Glutamatergic neuron (in vitro differentiated cells): ENCODE measurements around the gene TSPAN9. TPM values are rescaled to one million over a fixed set of nuclear protein-coding genes. Genes with fewer than 3 reads are reported as not detected.

Experiments
- DNase-seq: peaks from one replicate; pipeline ENCODE4 v3.0.0; 2022
- H3K27ac Mint-ChIP-seq: one replicate; pipeline ENCODE4 v1.8.0; 2020; ENCODE audit warnings: mild to moderate bottlenecking, mixed read lengths, inconsistent platforms; ENCODE audit not compliant: unreplicated experiment
- H3K27me3 Mint-ChIP-seq: one replicate; pipeline ENCODE4 v1.8.0; 2020; ENCODE audit warnings: mild to moderate bottlenecking, moderate library complexity, mixed read lengths, inconsistent platforms; ENCODE audit not compliant: unreplicated experiment
- H3K36me3 Mint-ChIP-seq: one replicate; pipeline ENCODE4 v1.8.0; 2020; ENCODE audit warnings: mild to moderate bottlenecking, mixed read lengths, inconsistent platforms; ENCODE audit not compliant: unreplicated experiment
- H3K4me1 Mint-ChIP-seq: one replicate; pipeline ENCODE4 v1.8.0; 2020; ENCODE audit warnings: mild to moderate bottlenecking, low read depth, mixed read lengths, inconsistent platforms; ENCODE audit not compliant: unreplicated experiment
- H3K4me3 Mint-ChIP-seq: one replicate; pipeline ENCODE4 v1.8.0; 2020; ENCODE audit warnings: mild to moderate bottlenecking, mixed read lengths, inconsistent platforms; ENCODE audit not compliant: unreplicated experiment
- H3K9me3 Mint-ChIP-seq: one replicate; pipeline ENCODE4 v1.8.0; 2020; ENCODE audit warnings: mild to moderate bottlenecking, moderate library complexity, mixed read lengths, inconsistent platforms; ENCODE audit not compliant: unreplicated experiment
- total RNA-seq: library from RNA; stranded (reverse); fragmentation: NEBNext Ultra II Directional; extraction: Animal tissue kit (Norgen Biotek cat#: 25700); gene quantifications from one replicate; pipeline ENCODE4 v1.2.1, GENCODE V29; 2021; ENCODE audit not compliant: unreplicated experiment
- TF ChIP-seq, protein P1 (sequence below): fragments of 200-600 bp; sonication (generic); IDR thresholded peaks from one replicate; pipeline ENCODE4 v1.5.0; 2021; ENCODE audit not compliant: partially characterized antibody, unreplicated experiment

TSPAN9 gene
- total RNA-seq, 1 donor from 2014 or later = 142 TPM

DNA sequence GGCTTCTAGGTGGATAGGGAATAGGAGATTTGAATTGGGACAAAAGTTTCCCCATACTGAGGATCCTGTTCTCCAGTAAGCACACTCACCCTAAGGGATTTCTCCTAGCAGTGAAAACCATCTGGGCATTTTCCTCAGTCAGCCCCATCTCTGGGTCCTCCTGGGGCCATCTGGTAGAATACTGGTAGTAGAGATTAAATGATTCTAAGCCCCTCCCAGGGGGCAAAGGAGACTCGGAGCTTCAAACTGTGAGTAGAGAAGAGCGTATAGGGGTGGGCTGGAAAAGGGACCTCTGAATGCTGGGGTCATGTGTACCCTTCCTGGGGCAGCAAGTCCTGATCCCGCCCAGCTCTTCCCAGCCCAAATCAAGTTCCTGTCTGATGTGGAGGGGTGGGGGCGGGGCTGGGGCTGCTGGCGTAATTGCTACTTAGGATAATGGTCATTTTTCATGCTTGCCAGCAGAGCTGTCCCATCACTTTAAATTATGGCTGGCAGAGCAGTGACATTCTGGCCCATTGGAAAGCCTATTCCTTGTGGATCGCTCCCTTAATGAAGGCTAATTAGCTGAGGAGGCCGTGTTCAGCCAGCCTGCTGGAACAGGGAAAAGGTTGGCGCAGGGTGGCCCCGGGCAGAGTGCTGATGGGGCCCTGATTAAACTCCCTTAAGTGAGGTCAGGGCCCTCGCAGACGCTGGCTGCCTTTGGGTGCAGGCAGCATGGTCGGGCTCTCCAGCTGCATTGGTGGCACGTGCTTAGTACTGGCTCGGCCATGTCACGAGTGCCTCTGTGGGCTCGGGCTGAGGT is 127.8 kb downstream of the TSPAN9 start:
- H3K27me3 Mint-ChIP-seq = peaks cover 25% of the 10 kb centered on the region
- H3K4me3 Mint-ChIP-seq = peak overlapping the region; percentile 97
- peak overlapping the region; percentile 56 for H3K27ac Mint-ChIP-seq
- peaks cover 54% of the 10 kb centered on the region for H3K4me1 Mint-ChIP-seq
- H3K9me3 Mint-ChIP-seq = peaks cover 31% of the 10 kb centered on the region
- no peak for DNase-seq
- TF ChIP-seq, protein P1, sequence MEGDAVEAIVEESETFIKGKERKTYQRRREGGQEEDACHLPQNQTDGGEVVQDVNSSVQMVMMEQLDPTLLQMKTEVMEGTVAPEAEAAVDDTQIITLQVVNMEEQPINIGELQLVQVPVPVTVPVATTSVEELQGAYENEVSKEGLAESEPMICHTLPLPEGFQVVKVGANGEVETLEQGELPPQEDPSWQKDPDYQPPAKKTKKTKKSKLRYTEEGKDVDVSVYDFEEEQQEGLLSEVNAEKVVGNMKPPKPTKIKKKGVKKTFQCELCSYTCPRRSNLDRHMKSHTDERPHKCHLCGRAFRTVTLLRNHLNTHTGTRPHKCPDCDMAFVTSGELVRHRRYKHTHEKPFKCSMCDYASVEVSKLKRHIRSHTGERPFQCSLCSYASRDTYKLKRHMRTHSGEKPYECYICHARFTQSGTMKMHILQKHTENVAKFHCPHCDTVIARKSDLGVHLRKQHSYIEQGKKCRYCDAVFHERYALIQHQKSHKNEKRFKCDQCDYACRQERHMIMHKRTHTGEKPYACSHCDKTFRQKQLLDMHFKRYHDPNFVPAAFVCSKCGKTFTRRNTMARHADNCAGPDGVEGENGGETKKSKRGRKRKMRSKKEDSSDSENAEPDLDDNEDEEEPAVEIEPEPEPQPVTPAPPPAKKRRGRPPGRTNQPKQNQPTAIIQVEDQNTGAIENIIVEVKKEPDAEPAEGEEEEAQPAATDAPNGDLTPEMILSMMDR = peak; percentile 6
- peaks cover 5% of the 10 kb centered on the region for H3K36me3 Mint-ChIP-seq

GRCh38 chr12:3205742-3206519 is 128.8 kb downstream of the TSPAN9 start:
- H3K4me1 Mint-ChIP-seq = peaks cover 53% of the 10 kb centered on the region
- H3K27ac Mint-ChIP-seq = no peak overlapping the region
- peak overlapping the region; percentile 25 for H3K4me3 Mint-ChIP-seq
- H3K27me3 Mint-ChIP-seq = peaks cover 25% of the 10 kb centered on the region
- TF ChIP-seq, protein P1 = no peak
- peaks cover 5% of the 10 kb centered on the region for H3K36me3 Mint-ChIP-seq
- DNase-seq = no peak
- peaks cover 31% of the 10 kb centered on the region for H3K9me3 Mint-ChIP-seq

DNA sequence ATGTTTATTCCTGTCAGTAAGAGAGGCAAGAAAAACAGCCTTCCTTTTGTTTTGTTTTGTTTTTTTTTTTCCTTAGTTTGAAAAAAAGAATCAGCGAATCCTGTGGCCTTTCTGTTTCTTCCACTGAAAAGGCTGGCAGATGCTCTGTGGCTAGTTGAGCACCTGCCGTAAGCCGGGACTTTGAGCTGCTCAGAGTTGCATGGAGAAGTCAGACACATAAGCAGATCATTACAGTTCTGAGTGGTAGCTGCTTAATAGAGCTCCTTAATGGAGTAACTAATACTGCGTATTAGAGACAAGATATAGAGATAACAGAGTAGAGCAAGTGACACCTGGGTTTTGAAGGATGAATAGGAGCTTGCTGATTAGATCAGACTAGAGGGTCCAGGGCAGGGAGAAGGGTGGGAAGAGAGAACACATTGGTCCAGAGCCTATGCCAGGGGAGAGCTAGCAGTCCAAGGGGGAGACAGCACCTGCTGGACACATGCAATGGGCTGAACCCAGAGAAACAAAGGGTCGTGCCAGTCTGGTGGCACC is 129.4 kb downstream of the TSPAN9 start:
- H3K9me3 Mint-ChIP-seq = peaks cover 26% of the 10 kb centered on the region
- H3K36me3 Mint-ChIP-seq = peaks cover 5% of the 10 kb centered on the region
- peak overlapping the region; percentile 46 for H3K4me3 Mint-ChIP-seq
- no peak for DNase-seq
- no peak overlapping the region for H3K27ac Mint-ChIP-seq
- TF ChIP-seq, protein P1 = no peak
- H3K4me1 Mint-ChIP-seq = peaks cover 48% of the 10 kb centered on the region
- peaks cover 19% of the 10 kb centered on the region for H3K27me3 Mint-ChIP-seq

DNA sequence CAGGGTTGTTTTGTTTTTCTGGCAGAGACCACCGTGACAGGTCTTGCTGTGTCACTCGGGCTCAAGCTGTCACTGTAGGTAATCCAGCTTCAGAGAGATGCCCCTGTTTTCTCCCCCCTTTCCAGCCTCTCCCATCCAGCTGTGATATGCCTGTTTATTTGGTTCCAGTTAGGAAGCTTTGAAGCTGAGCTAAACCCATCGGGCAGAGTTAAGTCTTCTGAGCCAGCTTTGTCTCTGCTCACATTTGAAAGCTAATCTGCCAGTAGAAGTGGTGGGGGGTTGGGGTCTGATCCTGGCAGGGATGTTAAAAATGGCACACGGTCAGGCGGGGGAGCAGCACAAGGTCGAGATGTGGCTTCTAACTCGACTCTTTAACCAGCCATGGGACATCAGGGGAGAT is 130.0 kb downstream of the TSPAN9 start:
- TF ChIP-seq, protein P1 = no peak
- no peak overlapping the region for H3K27ac Mint-ChIP-seq
- no peak for DNase-seq
- peaks cover 15% of the 10 kb centered on the region for H3K27me3 Mint-ChIP-seq
- H3K9me3 Mint-ChIP-seq = peaks cover 20% of the 10 kb centered on the region
- peaks cover 5% of the 10 kb centered on the region for H3K36me3 Mint-ChIP-seq
- H3K4me1 Mint-ChIP-seq = peaks cover 44% of the 10 kb centered on the region
- no peak overlapping the region for H3K4me3 Mint-ChIP-seq
